Naive thymus-derived CD4-positive, alpha-beta T cell (primary cell): ENCODE results near the gene SNRNP35. TPM values are rescaled to one million over a fixed set of nuclear protein-coding genes. Genes with fewer than 3 reads are reported as not detected.
"Not testable (repeated sequence)": the region's sequence is repeated elsewhere in the genome, so short reads cannot be mapped to it uniquely, and the experiment has no call there.

Source experiments
- ATAC-seq: fragments of 150-1000 bp; cut with Tn5 transposase; 2 replicates; pipeline ENCODE4 v1.10.0; 2021; ENCODE audit warnings: mild to moderate bottlenecking, moderate library complexity
- CTCF ChIA-PET: fragments of 350-600 bp; sonication (Branson Sonifier 250); formaldehyde crosslinking; loops from one replicate; lab custom pipeline; 2021; ENCODE audit warnings: antibody characterized with exemption; lab: Charles Lee
- POLR2A ChIA-PET: fragments of 350-600 bp; sonication (Branson Sonifier 250); formaldehyde crosslinking; loops from one replicate; lab custom pipeline; 2021; ENCODE audit warnings: antibody characterized with exemption, inconsistent platforms; lab: Charles Lee
- DNase-seq, 9 donors: peaks; one replicate each; pipeline versions ENCODE4 v3.0.0 to v3.0.0-alpha.2; 2020 to 2022; ENCODE audit warnings: mixed read lengths in 1 of 9
- H3K27ac ChIP-seq: one replicate; pipeline ENCODE4 v1.7.0; 2013; ENCODE audit warnings: mild to moderate bottlenecking, low read depth, low read length, moderate library complexity
- H3K27me3 ChIP-seq, 2 donors: one replicate each; pipeline ENCODE4 v1.7.0; 2013; ENCODE audit warnings: low read length in 2 of 2, mild to moderate bottlenecking in 2 of 2, moderate library complexity in 2 of 2; ENCODE audit not compliant: control insufficient read depth in 2 of 2, insufficient read depth in 2 of 2
- H3K36me3 ChIP-seq, 3 experiments: 1 replicate in 2 of 3; 2 replicates in 1 of 3; pipeline ENCODE4 v1.7.0; 2013; ENCODE audit warnings: low read length in 3 of 3, mild to moderate bottlenecking in 3 of 3, moderate library complexity in 1 of 3; ENCODE audit not compliant: insufficient read depth in 3 of 3, control insufficient read depth in 2 of 3
- H3K4me1 ChIP-seq, 2 donors: one replicate each; pipeline ENCODE4 v1.7.0; 2013; ENCODE audit warnings: low read length in 2 of 2, mild to moderate bottlenecking in 2 of 2, moderate library complexity in 1 of 2; ENCODE audit not compliant: control insufficient read depth in 2 of 2, insufficient read depth in 2 of 2
- H3K4me3 ChIP-seq: 2 replicates; pipeline ENCODE4 v1.7.0; 2013; ENCODE audit warnings: mild to moderate bottlenecking, low read length
- H3K9me3 ChIP-seq, 3 experiments: 1 replicate in 2 of 3; 2 replicates in 1 of 3; pipeline ENCODE4 v1.7.0; 2013; ENCODE audit warnings: low read length in 3 of 3; ENCODE audit not compliant: control insufficient read depth in 2 of 3
- H3K27ac Mint-ChIP-seq, 9 donors: one replicate each; pipeline ENCODE4 v1.8.0; 2020 to 2022; ENCODE audit warnings: mixed read lengths in 9 of 9, mild to moderate bottlenecking in 8 of 9, moderate library complexity in 5 of 9, inconsistent platforms in 2 of 9
- H3K27me3 Mint-ChIP-seq, 5 donors: one replicate each; pipeline ENCODE4 v1.8.0; 2021 to 2022; ENCODE audit warnings: mixed read lengths in 5 of 5, mild to moderate bottlenecking in 1 of 5
- H3K36me3 Mint-ChIP-seq, 5 donors: one replicate each; pipeline ENCODE4 v1.8.0; 2020 to 2022; ENCODE audit warnings: mixed read lengths in 5 of 5, mild to moderate bottlenecking in 3 of 5, inconsistent platforms in 1 of 5
- H3K4me1 Mint-ChIP-seq, 7 donors: one replicate each; pipeline ENCODE4 v1.8.0; 2020 to 2022; ENCODE audit warnings: mixed read lengths in 7 of 7, mild to moderate bottlenecking in 3 of 7, inconsistent platforms in 1 of 7
- H3K4me3 Mint-ChIP-seq, 10 donors: one replicate each; pipeline ENCODE4 v1.8.0; 2020 to 2022; ENCODE audit warnings: mild to moderate bottlenecking in 10 of 10, mixed read lengths in 10 of 10, moderate library complexity in 6 of 10, inconsistent platforms in 2 of 10
- H3K9me3 Mint-ChIP-seq, 11 donors: one replicate each; pipeline ENCODE4 v1.8.0; 2020 to 2022; ENCODE audit warnings: mixed read lengths in 11 of 11, mild to moderate bottlenecking in 4 of 11, inconsistent platforms in 1 of 11, moderate library complexity in 1 of 11
- intact Hi-C, 2 donors: fragments of 100-400 bp; cut with micrococcal nuclease; formaldehyde crosslinking; loops; one replicate each; pipeline ENCODE4 v1.15.1; 2023
- polyA plus RNA-seq, 2 donors: library from polyadenylated mRNA; unstranded; fragments of 300-500 nt; fragmentation: Illumina TruSeq; gene quantifications; one replicate each; pipeline ENCODE4 v1.2.3, GENCODE V29; 2021
- total RNA-seq, 6 experiments: library from RNA in 5 of 6; stranded (reverse) in 5 of 6; gene quantifications; 1 replicate in 5 of 6; 2 replicates in 1 of 6; pipeline ENCODE4 v1.2.3 and lab custom pipeline; 2021 to 2026

SNRNP35 gene
- total and polyA plus RNA-seq, 7 experiments from 2014 or later = 24.2 to 53.4 (median 35.1) TPM

DNA sequence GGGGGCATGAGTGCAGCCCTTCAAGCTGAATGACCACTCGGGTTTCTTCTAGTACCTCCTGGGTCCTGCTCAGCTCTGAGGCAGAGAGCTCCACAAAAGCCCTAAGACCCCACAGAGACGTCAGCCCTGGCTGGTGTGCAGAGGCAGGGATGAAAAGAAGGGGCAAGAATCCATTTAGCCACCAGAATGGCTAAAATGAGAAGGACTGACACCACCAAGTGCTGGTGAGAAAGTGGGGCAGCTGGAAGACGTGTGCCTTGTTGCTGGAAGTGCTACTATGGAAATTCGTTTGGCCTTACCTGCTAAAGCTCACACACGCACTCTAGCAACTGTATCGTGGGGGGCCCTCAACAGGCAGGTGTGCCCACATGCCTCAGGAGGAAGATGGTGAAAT lies 48.9 kb downstream of the SNRNP35 start:
- Histone ChIP-seq H3K27me3 (no peaks in the 10 kb centered on the region), H3K4me1 (no peaks in the 10 kb centered on the region), H3K4me3 (no peak overlapping the region), H3K9me3 (no peaks in the 10 kb centered on the region), H3K36me3 (no peaks in the 10 kb centered on the region), H3K27ac (no peak overlapping the region)
- intact Hi-C loops = no loop called here
- Mint-ChIP-seq H3K36me3 (no peaks in the 10 kb centered on the region), H3K4me1 (peaks cover 0 to 11% (median 5%) of the 10 kb centered on the region in 7 donors), H3K27ac (no peak overlapping the region), H3K9me3 (no peaks in the 10 kb centered on the region), H3K4me3 (no peak overlapping the region), H3K27me3 (peaks cover 0 to 2% (median 0%) of the 10 kb centered on the region in 5 donors)
- ChIA-PET CTCF (interaction anchor here (0.7 kb wide), 1 partner anchor 29 kb away, joined by 3 read pairs; no protein-coding TSS in a partner anchor), POLR2A (no interaction called here)
- DNase-seq (no peak), ATAC-seq (no peak)

DNA sequence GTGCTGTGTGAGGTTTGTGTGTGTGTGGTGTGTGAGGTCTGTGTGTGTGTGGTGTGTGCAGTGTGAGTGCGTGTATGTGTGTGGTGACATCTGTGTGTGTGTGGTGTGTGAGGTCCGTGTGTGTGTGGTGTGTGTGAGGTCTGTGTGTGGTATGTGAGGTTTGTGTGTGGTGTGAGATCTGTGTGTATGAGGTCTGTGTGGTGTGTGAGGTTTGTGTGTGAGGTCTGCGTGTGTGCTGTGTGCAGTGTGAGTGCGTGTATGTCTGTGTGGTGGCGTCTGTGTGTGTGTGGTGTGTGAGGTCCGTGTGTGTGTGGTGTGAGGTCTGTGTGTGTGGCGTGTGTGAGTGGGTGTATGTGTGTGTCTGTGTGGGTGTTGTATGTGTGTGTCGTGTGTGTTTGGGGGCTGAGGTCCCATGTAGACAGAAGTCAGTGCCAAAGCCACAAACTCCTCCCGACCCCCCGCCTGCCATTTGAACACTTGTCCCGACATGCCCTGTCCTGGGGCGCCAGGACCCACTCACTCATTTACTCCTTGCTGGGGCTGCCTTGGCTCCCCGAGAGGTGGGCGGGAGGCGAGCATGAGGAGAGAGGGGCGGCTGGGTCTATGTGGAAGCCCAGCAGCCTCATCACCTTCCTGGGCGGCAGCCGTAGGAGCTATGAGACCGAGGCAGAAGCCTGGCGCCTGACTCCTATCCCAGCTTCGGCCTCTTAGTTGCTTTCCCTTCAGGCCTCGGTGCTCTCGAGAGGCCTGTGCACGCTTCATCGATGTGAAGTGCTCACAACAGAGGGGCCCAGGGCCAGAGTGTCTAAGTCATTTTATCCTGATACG lies 55.1 kb downstream of the SNRNP35 start:
- Mint-ChIP-seq H3K9me3 (no peaks in the 10 kb centered on the region), H3K27ac (no peak overlapping the region), H3K4me1 (peaks cover 2 to 11% (median 5%) of the 10 kb centered on the region in 7 donors), H3K27me3 (no peaks in the 10 kb centered on the region), H3K36me3 (peaks cover 0 to 16% (median 2%) of the 10 kb centered on the region in 5 donors), H3K4me3 (no peak overlapping the region)
- no peak overlapping the region for H3K27ac ChIP-seq
- H3K36me3 ChIP-seq = peaks cover 0 to 4% (median 2%) of the 10 kb centered on the region in 3 experiments
- ChIA-PET CTCF (no interaction called here), POLR2A (no interaction called here)
- ATAC-seq (no peak), DNase-seq (no peak)
- H3K4me1 ChIP-seq = no peaks in the 10 kb centered on the region
- intact Hi-C loops = no loop called here
- no peak overlapping the region for H3K4me3 ChIP-seq
- no peaks in the 10 kb centered on the region for H3K27me3 ChIP-seq
- no peaks in the 10 kb centered on the region for H3K9me3 ChIP-seq

- CTCF ChIA-PET = no interaction called here
These were observed 55.9 kb downstream of the SNRNP35 start for GRCh38 chr12:123513805-123514204.

DNA sequence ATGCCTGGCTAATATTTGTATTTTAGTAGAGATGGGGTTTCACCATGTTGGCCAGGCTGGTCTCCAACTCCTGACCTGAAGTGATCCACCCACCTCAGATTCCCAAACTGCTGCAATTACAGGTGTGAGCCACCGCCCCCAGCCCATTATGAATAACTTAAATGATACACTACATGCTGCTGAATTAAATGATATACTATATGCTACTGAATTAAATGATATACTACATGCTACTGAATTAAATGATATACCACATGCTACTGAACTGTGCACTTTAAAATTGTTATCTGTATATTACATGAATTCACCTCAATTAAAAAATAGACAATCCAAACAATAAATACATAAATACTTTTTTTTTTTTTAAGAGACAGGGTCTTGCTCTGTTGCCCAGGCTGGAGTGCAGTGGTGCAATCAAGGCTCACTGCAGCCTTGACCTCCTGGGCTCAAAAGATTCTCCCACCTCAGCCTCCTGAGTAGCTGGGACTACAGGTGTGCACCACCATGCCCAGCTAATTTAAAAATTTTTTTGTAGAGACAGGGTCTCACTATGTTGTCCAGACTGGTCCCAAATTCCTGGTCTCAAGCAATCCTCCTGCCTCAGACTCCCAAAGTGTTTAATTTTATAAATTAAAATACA lies 56.8 kb downstream of the SNRNP35 start:
- H3K4me3 Mint-ChIP-seq, ATAC-seq, H3K9me3 Mint-ChIP-seq, DNase-seq, H3K4me1 ChIP-seq, H3K4me3 ChIP-seq, H3K36me3 ChIP-seq, H3K4me1 Mint-ChIP-seq, H3K9me3 ChIP-seq, intact Hi-C loops, CTCF ChIA-PET, H3K27me3 ChIP-seq, H3K27me3 Mint-ChIP-seq, POLR2A ChIA-PET, H3K27ac ChIP-seq: not testable (repeated sequence)
- Mint-ChIP-seq H3K36me3 (peaks cover 0 to 17% (median 2%) of the 10 kb centered on the region in 5 donors), H3K27ac (peak overlapping the region in 1 of 9 donors; percentile 21)

More at GRCh38 chr12:123513805-123514204, 55.9 kb downstream of the SNRNP35 start:
- Histone ChIP-seq H3K4me1 (no peaks in the 10 kb centered on the region), H3K4me3 (no peak overlapping the region), H3K27ac (no peak overlapping the region), H3K9me3 (no peaks in the 10 kb centered on the region), H3K36me3 (peaks cover 0 to 4% (median 3%) of the 10 kb centered on the region in 3 experiments), H3K27me3 (no peaks in the 10 kb centered on the region)
- peaks cover 2 to 8% (median 5%) of the 10 kb centered on the region in 7 donors for H3K4me1 Mint-ChIP-seq
- no peak for ATAC-seq
- H3K36me3 Mint-ChIP-seq = peaks cover 0 to 17% (median 2%) of the 10 kb centered on the region in 5 donors
- H3K4me3 Mint-ChIP-seq = no peak overlapping the region
- H3K27me3 Mint-ChIP-seq = no peaks in the 10 kb centered on the region
- no peak for DNase-seq
- H3K9me3 Mint-ChIP-seq = no peaks in the 10 kb centered on the region
- POLR2A ChIA-PET = no interaction called here
- H3K27ac Mint-ChIP-seq = no peak overlapping the region
- intact Hi-C loops = no loop called here

- POLR2A ChIA-PET = no interaction called here
- CTCF ChIA-PET = no interaction called here
- Mint-ChIP-seq H3K27me3 (no peaks in the 10 kb centered on the region), H3K27ac (no peak overlapping the region), H3K9me3 (no peaks in the 10 kb centered on the region), H3K36me3 (peaks cover 0 to 27% (median 2%) of the 10 kb centered on the region in 5 donors), H3K4me1 (peaks cover 0 to 2% (median 0%) of the 10 kb centered on the region in 7 donors), H3K4me3 (no peak overlapping the region)
- ATAC-seq (no peak), DNase-seq (no peak)
- H3K27me3 ChIP-seq = no peaks in the 10 kb centered on the region
- H3K4me1 ChIP-seq = no peaks in the 10 kb centered on the region
- intact Hi-C loops = no loop called here
- H3K27ac ChIP-seq = no peak overlapping the region
- peaks cover 0 to 9% (median 3%) of the 10 kb centered on the region in 3 experiments for H3K36me3 ChIP-seq
- no peaks in the 10 kb centered on the region for H3K9me3 ChIP-seq
- no peak overlapping the region for H3K4me3 ChIP-seq
These were observed 58.4 kb downstream of the SNRNP35 start for GRCh38 chr12:123516216-123516780.
